ENCODE measurements around the gene BAHCC1. TPM values are rescaled to one million over a fixed set of nuclear protein-coding genes. Genes with fewer than 3 reads are reported as not detected.

The BAHCC1 gene
- total and polyA plus RNA-seq, 2 donors (not counting 3 experiments of a cell fraction or from before 2014, with no cell fraction given): 4.7 to 11.6 TPM

- ChIA-PET CTCF (interaction anchor here (0.7 to 1.2 kb wide), 3 partner anchors 9 to 108 kb away, joined by 3 read pairs; no protein-coding TSS in a partner anchor), POLR2A (interaction anchor here (1.0 to 1.1 kb wide), 2 partner anchors 14 to 15 kb away, joined by 3 read pairs; no protein-coding TSS in a partner anchor)
- FAIRE-seq (no peak), DNase-seq (ENCODE audit: low read depth, low spot score) (no peak)
- Histone ChIP-seq H3K4me1 (ENCODE audit: control insufficient read depth, extremely low read depth, insufficient read depth, low read length) (peaks cover 3% of the 10 kb centered on the region), H4K20me1 (replicated peaks; ENCODE audit: control insufficient read depth, extremely low read depth, insufficient read depth, low read length) (no peaks in the 10 kb centered on the region), H2AFZ (ENCODE audit: low read depth, low read length) (no peak overlapping the region), H3K4me3 (replicated peaks in 1 of 3; ENCODE audit: insufficient read depth in 1 of 3, low read depth in 1 of 3, low read length in 3 of 3) (no peak overlapping the region), H3K27ac (ENCODE audit: insufficient read depth, low read depth, low read length) (no peak overlapping the region), H3K9ac (replicated peaks; ENCODE audit: extremely low read depth, insufficient read depth, low read length) (no peak overlapping the region), H3K36me3 (ENCODE audit: control insufficient read depth in 2 of 2, extremely low read depth in 1 of 2, insufficient read depth in 2 of 2, low read length in 2 of 2) (no peaks in the 10 kb centered on the region), H3K9me3 (replicated peaks; ENCODE audit: control insufficient read depth, insufficient read depth, low read length) (no peaks in the 10 kb centered on the region), H3K79me2 (ENCODE audit: control insufficient read depth, insufficient read depth, low read length) (no peaks in the 10 kb centered on the region), H3K9me1 (replicated peaks; ENCODE audit: control insufficient read depth, extremely low read depth, insufficient read depth, low read length) (no peaks in the 10 kb centered on the region), H3K4me2 (ENCODE audit: insufficient read depth, low read length) (no peak overlapping the region), H3K27me3 (ENCODE audit: control insufficient read depth in 2 of 2, insufficient read depth in 2 of 2, low read length in 2 of 2) (peaks cover 8 to 12% of the 10 kb centered on the region in 2 experiments)
- no peak for TF ChIP-seq JUN (IDR thresholded peaks at IDR 0.05; ENCODE audit: borderline replicate concordance, insufficient read depth, insufficient read length, low read depth)
- no peak for TF ChIP-seq POLR2AphosphoS5 (IDR thresholded peaks at IDR 0.05; ENCODE audit: insufficient read depth, low read depth, low read length)
- no peak for TF ChIP-seq GATA2 (IDR thresholded peaks at IDR 0.05; ENCODE audit: insufficient read depth, insufficient read length, low read depth, low read length)
- no peak for TF ChIP-seq CTCF (IDR thresholded peaks at IDR 0.05; ENCODE audit: extremely low read depth in 1 of 2, insufficient read depth in 1 of 2, low read depth in 1 of 2, low read length in 2 of 2)
- TF ChIP-seq MYC (IDR thresholded peaks at IDR 0.05; ENCODE audit: low read depth, low read length): no peak
- no peak for TF ChIP-seq EZH2 (IDR thresholded peaks at IDR 0.05; ENCODE audit: borderline replicate concordance, low read depth, low read length, severe bottlenecking)
- no peak for TF ChIP-seq POLR2A (IDR thresholded peaks at IDR 0.05; ENCODE audit: low read depth, low read length)
- no peak for TF ChIP-seq FOS (IDR thresholded peaks at IDR 0.05; ENCODE audit: borderline replicate concordance, insufficient read depth, low read length)
- no peak for TF ChIP-seq MAX (IDR thresholded peaks at IDR 0.05; ENCODE audit: insufficient read depth, insufficient read length)
- dilution Hi-C loops (cut with MboI; ENCODE audit: extremely low pct_ligation_motif_present, low sequenced_read_pairs) (no loop called here), intact Hi-C loops (cut with micrococcal nuclease) (no loop called here)
- no TSS peak for BruUV-seq (replicated peaks)
Measured at GRCh38 chr17:81493198-81494038, 98.2 kb downstream of the BAHCC1 start.

Measured in endothelial cell of umbilical vein (primary cell).